ENCODE measurements around the gene OBSCN.

Gene OBSCN

DNA sequence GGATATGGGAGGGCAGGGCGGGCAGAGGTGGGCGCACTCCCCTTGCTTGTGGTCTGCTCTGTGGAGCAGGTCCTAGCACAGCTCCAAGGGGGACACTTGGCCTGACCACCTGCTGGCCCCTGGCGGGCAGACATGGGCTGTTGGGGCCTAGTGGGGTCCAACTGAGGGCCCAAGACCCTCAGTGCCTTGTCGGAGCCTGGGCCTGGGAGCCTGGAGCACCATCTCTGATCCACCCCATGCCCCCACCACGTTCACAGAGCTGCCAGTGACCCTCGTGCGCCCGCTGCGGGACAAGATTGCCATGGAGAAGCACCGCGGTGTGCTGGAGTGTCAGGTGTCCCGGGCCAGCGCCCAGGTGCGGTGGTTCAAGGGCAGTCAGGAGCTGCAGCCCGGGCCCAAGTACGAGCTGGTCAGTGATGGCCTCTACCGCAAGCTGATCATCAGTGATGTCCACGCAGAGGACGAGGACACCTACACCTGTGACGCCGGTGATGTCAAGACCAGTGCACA lies 70.6 kb downstream of the OBSCN start:
- no peak for DNase-seq
- no peak for ATAC-seq

DNA sequence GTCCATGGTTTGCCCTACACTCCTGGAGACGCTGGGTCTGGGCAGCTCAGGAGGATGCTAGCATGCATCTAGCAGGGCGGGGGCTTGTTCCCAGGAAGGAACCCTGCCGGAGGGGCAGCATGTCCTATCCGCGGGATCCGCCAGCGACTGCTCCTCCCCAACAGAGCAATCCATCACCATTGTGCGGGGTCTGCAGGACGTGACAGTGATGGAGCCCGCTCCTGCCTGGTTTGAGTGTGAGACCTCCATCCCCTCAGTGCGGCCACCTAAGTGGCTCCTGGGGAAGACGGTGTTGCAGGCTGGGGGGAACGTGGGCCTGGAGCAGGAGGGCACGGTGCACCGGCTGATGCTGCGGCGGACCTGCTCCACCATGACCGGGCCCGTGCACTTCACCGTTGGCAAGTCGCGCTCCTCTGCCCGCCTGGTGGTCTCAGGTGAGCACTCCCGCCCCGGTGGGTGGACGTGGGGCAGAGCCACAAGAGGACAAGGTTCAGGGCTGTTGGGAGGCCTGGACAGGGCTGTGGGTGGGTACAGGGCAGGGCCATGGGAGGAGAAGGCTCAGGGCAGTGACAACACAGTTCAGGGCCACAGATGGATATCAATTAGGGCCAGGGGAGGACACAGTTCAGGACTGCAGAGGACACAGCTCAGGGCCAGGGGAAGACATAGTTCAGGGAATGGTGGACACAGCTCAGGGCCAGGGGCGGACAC lies 71.3 kb downstream of the OBSCN start:
- DNase-seq (no peak), ATAC-seq (no peak)

DNA sequence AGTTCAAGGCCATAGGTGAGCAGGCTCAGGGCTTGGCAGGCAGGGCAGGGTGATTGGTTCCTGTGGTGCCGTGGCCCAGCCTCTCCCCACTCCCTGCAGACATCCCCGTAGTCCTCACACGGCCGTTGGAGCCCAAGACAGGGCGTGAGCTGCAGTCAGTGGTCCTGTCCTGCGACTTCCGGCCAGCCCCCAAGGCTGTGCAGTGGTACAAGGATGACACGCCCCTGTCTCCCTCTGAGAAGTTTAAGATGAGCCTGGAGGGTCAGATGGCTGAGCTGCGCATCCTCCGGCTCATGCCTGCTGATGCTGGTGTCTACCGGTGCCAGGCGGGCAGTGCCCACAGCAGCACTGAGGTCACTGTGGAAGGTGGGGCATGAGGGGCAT lies 71.9 kb downstream of the OBSCN start:
- no peak for DNase-seq
- ATAC-seq = no peak

DNA sequence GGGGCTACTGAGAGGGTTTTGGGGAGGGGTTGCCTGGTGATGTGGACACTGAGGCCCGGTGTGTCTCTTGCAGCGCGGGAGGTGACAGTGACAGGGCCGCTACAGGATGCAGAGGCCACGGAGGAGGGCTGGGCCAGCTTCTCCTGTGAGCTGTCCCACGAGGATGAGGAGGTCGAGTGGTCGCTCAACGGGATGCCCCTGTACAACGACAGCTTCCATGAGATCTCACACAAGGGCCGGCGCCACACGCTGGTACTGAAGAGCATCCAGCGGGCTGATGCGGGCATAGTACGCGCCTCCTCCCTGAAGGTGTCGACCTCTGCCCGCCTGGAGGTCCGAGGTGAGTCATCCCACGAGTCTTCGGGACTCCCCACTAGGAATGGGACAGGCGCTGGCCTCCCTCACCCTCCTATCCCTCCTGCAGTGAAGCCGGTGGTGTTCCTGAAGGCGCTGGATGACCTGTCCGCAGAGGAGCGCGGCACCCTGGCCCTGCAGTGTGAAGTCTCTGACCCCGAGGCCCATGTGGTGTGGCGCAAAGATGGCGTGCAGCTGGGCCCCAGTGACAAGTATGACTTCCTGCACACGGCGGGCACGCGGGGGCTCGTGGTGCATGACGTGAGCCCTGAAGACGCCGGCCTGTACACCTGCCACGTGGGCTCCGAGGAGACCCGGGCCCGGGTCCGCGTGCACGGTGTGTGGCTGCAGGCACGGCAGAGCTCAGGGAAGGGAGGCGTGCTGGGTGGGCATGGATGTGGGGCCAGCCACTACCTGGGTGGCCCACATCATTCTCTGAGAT lies 72.5 kb downstream of the OBSCN start:
- no peak for ATAC-seq
- DNase-seq = no peak

DNA sequence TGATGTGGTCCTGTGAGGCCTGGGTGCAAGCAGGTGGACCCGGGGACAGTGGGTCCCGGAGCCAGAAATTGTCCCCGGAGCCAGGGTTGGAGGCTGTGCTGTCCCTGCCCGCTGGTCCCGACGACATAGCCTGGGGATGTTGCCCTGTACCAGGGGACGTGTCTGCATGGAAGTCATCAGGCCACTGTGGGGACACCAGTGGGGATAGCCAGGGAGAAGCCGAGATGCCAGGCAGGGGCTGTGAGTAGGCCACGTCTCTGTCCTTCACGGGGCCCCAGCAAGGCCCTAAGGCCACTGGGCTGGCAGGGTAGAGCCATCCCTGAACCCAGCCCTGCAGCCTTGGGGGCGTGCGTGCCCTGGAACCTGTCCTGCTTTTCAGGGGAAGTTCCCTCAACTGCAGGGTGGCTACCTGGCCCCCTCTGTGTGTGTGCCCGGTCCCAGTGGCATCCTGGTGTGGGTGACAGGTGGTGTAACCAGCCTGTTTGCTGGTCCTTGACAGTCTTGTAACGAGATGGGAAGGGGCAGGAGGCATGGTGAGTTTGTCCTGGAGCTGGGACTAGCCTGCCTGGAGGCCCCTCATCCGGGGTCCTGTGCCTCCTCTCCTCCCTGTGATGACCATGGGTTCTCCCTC lies 73.2 kb downstream of the OBSCN start:
- DNase-seq (no peak), ATAC-seq (no peak)

DNA sequence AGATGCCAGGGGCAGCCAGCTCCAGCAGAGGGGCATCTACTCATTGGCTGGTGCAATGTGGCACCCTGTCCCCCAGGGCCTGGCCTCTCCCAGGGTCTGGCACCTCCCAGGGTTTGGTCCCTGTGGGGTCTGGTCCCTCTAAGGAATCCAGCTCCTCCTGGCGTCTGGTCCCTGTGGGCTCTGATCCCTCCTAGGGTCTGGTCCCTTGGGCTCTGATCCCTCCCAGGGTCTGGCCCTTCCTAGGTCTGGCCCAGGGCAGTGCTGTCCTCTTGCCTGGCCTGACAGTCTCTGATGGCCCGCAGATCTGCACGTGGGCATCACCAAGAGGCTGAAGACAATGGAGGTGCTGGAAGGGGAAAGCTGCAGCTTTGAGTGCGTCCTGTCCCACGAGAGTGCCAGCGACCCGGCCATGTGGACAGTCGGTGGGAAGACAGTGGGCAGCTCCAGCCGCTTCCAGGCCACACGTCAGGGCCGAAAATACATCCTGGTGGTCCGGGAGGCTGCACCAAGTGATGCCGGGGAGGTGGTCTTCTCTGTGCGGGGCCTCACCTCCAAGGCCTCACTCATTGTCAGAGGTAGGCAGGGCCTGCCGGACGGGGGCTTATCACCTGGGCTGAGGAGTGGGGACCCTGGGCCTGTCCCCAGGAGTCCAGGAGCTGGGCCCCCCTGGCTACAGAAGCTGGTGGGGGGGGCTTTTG lies 73.9 kb downstream of the OBSCN start:
- ATAC-seq (no peak), DNase-seq (no peak)

DNA sequence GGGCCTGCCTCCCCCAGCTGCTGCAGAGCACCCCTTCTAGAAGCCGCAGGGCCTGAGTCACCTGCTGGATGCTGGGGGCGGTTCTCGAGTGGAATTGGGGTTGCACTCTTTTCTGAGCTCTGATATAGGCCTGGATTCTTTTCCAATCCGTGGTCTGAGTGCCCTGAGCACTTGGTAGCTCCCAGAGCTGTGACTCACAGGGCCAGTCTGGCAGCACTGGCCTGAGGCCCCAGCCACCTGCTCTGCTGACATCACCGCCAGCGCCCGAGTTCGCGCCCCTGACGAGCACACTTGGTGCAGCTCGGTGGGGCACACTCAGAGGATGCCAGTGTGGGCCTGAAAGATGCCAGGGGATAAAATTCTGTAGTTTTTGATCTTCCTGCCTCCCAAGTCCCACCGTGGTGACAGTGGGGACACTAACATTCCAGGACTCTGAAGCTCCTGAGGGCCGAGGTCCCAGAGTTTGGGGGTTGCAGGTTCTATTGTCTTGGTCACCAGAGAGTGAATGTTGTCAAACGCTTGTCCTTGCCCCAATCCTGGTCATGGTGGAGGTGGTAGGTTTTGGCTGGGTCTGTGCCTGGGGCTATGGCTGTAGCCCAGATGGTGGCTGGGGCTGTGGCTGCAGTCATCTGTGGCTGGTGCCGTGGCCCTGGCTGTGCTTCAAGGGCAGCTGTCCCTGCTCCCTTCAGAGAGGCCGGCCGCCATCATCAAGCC lies 74.6 kb downstream of the OBSCN start:
- no peak for DNase-seq
- ATAC-seq = no peak

DNA sequence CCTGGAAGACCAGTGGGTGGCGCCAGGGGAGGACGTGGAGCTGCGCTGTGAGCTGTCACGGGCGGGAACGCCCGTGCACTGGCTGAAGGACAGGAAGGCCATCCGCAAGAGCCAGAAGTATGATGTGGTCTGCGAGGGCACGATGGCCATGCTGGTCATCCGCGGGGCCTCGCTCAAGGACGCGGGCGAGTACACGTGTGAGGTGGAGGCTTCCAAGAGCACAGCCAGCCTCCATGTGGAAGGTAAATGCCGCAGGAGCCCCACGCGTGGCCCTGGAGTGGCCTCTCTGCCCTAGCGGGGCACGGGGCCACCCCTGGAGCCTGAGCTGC lies 75.2 kb downstream of the OBSCN start:
- no peak for ATAC-seq
- DNase-seq = no peak

DNA sequence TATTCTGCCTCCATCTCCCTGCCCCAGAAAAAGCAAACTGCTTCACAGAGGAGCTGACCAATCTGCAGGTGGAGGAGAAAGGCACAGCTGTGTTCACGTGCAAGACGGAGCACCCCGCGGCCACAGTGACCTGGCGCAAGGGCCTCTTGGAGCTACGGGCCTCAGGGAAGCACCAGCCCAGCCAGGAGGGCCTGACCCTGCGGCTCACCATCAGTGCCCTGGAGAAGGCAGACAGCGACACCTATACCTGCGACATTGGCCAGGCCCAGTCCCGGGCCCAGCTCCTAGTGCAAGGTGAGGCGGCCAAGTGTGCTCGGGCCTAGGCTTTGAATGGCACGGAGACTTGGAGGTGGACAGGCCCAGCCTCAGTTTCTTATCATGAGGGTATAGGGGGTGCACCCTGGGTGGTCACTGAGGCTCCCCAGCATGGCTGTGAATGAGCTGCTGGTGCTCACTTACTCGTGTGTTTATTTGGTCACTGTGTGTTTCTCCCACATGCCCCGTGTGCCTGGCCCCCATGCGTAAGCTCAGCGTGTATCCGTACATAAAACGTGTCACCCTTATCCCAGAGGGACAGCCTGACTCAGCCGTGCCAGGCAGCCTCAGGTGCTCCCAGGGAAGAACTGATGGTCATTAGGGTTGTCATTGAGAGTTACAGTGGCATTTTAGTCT lies 75.8 kb downstream of the OBSCN start:
- ATAC-seq (no peak), DNase-seq (no peak)

DNA sequence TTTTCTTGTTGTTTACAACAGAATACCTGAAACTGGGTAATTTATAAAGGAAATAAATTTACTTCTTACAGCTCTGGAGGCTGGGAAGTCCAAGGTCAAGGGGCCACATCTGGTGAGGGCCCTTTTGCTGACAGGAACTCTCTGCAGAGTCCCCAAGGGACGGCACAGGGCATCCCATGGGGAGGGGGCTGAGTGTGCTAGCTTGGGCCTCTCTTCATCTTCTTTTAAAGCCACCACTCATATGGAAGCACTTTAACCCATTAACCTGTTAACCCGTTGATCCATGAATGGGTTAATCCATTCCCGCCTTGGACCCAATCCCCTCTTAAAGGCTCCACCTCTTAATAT lies 76.3 kb downstream of the OBSCN start:
- ATAC-seq (no peak), DNase-seq (no peak)

DNA sequence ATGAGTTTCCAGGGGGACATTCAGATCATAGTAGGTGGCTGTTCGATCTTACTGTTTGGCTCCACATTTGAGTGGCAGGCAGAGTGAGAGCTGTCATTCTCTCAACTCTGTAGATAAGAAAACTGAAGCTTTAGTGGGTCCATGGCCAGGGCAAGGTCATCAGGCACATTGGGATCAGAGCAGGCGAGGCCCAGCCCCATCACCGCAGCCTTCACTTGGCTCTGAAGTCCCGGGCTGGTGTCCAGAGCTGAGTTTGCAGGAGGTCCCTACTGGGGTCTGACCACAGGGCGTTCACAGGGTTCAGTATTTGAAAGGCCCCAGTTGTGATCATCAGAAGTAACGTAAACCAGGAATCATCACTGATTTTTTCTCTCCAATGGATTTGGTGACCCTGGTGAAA lies 76.7 kb downstream of the OBSCN start:
- no peak for DNase-seq
- no peak for ATAC-seq

DNA sequence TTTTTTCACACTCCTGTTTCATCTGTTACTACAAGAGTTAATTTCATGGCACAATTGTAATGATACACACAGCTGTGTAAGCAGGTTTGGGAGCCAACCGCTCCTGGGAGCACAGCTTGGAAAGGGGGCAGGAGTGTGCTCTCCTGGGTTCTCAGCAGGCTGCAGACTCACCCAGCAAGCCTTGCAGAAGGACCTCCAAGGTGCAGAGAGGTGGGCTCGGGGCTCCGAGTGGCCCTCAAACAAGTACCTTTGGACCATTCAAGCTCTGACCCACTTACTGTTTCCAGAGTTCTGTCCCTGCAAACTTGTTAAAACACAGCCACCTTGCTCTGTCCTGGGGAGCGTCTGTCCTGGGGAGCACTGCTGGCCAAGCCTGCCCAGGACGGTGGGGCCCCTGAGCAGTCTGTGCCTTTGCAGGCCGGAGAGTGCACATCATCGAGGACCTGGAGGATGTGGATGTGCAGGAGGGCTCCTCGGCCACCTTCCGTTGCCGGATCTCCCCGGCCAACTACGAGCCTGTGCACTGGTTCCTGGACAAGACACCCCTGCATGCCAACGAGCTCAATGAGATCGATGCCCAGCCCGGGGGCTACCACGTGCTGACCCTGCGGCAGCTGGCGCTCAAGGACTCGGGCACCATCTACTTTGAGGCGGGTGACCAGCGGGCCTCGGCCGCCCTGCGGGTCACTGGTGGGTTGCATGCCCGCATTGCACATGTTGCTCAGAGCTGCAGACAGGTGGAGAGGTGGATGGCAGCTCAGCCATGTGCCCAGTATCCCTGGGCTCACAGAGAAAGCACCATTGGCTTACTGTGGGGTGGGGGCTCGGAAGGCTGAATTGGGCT lies 78.0 kb downstream of the OBSCN start:
- ATAC-seq (no peak), DNase-seq (no peak)

DNA sequence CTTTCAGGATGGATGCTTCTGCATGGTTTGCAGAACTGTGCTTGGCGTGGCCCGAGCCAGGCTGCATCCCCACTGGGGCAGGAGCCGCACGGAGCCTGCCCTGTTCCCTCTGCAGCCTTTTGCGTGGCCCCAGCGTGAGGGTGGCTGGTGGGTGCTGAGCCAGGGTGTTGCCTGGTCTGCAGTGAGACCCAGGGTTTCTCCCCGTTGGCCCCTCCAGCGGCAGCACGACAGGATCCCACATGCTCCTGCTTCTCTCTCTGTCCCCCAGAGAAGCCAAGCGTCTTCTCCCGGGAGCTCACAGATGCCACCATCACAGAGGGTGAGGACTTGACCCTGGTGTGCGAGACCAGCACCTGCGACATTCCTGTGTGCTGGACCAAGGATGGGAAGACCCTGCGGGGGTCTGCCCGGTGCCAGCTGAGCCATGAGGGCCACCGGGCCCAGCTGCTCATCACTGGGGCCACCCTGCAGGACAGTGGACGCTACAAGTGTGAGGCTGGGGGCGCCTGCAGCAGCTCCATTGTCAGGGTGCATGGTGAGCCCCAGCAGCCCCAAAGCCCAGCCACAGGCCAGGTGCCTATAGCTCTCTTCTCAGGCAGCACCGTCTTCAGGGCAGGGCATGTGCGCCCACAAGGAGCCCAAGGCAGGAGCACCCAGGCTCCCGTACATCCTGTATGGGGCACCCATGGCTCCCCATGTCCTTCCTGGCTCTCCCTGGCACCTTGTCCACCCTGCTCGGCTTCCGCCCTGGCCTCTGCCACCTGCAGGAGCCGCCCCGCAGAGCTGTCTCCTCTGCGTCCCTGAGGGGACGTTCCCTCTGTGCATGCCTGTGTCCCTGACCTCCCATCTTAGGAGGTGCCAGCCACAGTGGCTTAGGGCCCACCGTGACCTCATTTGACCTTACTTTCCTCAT lies 78.9 kb downstream of the OBSCN start:
- ATAC-seq (no peak), DNase-seq (no peak)

DNA sequence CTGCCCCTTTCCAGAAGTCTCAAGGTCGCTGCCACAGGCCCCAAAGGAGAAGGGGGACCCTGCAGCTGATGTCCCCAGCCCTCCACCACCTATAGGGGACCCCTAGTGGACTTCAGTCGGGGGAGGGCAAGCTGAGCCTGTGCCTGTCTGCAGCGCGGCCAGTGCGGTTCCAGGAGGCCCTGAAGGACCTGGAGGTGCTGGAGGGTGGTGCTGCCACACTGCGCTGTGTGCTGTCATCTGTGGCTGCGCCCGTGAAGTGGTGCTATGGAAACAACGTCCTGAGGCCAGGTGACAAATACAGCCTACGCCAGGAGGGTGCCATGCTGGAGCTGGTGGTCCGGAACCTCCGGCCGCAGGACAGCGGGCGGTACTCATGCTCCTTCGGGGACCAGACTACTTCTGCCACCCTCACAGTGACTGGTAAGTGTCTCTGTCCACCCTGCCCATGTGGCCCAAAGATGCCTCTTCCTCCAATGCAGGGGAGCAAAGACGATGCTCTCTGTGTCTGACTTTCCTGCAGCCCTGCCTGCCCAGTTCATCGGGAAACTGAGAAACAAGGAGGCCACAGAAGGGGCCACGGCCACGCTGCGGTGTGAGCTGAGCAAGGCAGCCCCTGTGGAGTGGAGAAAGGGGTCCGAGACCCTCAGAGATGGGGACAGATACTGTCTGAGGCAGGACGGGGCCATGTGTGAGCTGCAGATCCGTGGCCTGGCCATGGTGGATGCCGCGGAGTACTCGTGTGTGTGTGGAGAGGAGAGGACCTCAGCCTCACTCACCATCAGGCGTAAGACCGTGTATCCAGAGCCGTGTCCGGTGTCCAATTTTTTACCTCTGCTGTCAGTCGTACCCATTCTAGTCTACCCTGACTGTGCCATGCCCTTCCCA lies 79.9 kb downstream of the OBSCN start:
- DNase-seq (no peak), ATAC-seq (no peak)

DNA sequence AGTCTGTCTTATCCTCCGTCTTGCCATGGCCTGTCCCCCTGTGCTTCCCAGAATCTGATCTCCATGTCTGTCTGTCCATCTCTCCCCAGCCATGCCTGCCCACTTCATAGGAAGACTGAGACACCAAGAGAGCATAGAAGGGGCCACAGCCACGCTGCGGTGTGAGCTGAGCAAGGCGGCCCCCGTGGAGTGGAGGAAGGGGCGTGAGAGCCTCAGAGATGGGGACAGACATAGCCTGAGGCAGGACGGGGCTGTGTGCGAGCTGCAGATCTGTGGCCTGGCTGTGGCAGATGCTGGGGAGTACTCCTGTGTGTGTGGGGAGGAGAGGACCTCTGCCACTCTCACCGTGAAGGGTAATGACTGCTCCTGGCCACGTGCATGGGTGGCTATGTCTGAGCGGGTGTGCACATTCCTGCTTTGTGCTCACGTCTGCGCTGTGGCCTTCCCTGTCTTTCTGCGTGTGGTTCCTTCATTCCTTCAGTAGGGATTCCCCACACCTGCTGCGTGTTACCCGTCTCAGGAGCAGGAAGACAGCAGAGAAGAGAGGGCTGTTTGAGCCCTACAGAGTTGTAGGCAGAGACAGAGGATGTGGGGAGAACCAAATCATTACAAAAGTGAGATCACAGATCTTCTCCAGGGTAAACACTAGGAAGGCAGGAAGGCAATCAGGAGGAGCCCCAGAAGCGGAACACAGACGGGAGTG lies 80.8 kb downstream of the OBSCN start:
- no peak for ATAC-seq
- DNase-seq = no peak

DNA sequence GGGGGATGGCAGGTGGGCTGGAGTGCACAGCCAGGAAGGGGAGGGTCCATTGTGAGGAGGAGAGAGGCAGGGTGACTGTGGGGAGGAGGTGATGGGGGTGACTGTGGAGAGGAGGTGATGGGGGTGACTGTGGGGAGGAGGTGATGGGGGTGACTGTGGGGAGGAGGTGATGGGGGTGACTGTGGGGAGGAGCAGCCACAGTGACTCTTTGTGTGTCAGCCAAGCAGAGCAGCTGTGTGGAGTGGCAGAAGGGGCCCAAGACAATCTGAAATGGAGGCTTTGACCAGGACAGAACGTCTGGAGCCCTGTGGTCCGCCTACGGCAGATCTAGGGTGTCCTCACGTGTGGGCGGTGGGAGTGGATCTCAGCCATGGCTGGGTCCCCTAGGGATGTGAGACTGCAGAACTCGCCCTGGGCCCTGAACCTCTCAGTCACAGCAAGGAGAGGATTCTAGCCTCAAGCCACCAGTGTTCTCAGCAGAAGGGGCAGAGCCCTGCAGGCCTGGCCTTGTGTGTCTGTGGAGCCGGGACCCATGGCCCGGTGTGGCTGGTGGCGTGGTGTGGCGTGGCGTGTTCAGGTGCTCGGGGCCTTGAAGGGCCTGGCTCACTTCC lies 81.5 kb downstream of the OBSCN start:
- DNase-seq (no peak), ATAC-seq (no peak)
